GM18909 (cell line): ENCODE results near the gene SPPL2C.

Source experiments
- ATAC-seq: cut with Tn5 transposase; IDR thresholded peaks from one replicate; pipeline ENCODE4 v1.9.1; 2021; ENCODE audit warnings: mild to moderate bottlenecking; ENCODE audit not compliant: unreplicated experiment, poor library complexity

The SPPL2C gene

DNA sequence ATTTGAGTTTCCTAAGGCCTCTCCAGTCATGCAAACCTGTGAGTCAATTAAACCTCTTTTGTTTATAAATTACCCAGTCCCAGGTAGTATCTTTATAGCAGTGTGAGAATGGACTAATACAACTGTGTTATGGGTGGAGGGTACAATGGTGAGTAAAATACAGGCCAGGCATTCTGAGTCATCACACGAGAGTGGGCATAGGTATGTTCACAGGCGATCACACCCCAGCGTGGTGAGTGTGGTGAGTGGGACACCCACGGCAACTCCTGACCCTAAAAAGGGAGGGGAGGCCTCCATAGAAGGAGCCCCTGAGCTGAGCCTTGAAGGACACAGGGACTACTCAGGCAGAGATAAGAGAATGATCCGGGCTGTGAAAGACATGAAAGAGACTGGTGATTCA lies 27.0 kb downstream of the SPPL2C start:
- ATAC-seq, result no peak

DNA sequence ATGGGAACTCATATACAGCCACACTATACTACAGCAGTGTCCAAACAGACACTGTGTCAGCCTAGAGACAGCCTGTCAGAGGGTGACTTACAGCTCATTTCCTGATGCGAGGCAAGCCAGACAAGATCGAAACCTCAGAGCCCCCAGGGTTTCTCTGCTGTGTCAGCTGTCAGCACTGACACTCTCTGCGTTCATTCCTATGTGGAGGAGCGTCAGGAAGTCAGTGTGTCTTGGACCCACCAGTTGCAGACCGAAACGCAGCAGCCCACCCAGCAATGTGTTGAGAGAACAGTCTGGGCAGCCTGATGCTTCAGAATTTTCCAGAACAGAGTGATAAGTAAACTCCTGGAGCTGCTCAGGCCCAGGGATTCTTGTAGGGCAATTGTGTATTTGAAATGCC lies 29.0 kb downstream of the SPPL2C start:
- no peak for ATAC-seq

DNA sequence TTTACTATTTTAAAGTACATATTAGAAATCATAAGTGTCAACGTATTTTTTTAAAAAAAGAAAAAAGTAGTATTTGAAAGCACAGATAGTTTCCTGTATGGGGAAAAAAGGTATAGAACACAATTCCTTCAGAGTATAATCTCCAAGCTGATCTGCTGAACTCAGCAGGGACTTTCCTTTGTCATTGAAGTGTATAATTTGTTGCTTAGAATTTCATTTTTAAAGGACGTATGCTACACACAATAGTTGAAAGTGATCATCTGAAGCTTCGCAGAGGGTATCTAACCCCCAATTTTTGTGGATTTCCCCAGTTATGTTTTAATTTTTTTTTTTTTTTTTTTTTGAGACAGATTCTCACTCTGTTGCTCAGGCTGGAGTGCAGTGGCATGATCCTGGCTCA lies 29.5 kb downstream of the SPPL2C start:
- ATAC-seq, result no peak

DNA sequence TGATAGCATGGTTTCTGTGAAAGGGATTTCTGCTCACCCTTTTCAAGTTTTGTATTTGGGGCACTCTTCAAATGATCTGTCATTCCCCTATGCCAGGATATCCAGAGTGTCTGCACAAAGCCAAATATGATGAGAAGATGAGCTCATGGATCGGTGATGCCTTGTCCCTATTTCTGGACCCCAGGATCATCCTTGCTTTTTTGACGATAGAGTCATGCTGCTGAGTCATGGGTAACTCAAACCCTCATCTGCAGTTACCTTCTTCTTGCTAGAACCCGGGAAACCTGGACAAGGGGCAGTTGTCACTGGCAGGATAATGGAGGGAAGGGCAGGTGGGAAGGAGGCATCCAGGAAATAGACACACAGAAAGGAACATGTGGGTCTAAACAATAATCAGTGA lies 31.9 kb downstream of the SPPL2C start:
- ATAC-seq, result no peak

DNA sequence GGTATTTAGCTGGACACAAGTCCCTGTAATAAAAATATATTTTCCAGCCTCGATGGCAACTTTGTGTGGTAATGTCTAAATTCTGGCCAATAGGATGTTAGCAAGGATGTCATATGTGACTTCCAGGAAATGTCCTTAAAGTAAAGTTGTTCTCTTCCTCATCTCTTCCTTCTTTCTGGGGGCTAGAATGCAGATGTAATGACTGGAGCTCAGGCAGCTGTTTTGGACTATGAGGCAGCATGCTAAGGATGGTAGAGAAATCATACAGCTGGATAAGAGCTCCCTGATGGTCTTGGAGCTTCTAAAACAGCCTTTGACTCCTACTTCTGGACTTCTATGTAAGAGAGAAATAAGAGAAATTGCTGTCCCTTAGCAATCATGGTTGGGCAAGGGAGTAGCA lies 32.8 kb downstream of the SPPL2C start:
- ATAC-seq, result no peak

DNA sequence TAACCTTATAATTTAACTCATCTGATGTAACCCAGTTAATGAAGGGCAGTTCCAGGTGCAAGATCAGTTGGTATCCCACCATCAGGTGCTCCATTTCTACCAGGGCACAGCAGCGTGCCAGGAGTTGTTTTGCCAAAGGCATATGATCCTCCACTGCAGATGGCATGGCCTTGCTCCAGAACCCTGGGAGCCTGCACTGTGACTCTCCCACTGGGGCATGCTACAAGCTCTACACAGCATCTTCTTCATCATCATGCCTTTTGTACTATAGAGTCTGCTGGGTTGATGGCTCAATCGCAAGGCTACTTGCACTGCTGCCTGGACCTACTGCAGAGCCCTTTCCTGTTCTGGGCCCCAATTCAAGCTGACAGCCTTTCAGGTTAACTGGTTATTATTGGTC lies 38.4 kb downstream of the SPPL2C start:
- ATAC-seq, result no peak

- ATAC-seq, result no peak
Measured at GRCh38 chr17:45886852-45887251, 42.2 kb downstream of the SPPL2C start.

DNA sequence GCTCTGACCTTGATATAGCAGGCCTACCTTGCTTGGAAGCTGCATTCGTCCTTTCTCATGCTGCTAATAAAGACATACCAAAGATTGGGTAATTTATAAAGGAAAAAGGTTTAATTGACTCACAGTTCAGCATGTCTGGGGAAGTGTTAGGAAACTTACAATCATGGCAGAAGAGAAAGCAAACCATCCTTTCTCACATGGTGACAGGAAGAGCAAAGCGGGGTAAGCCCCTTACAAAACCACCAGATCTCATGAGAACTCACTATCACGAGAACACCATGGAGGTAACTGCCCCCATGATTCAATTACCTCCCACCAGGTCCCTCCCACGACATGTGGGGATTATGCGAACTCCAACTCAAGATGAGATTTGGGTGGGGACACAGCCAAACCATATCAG lies 43.7 kb downstream of the SPPL2C start:
- no peak for ATAC-seq

GRCh38 chr17:45889579-45889978 lies 44.9 kb downstream of the SPPL2C start:
- no peak for ATAC-seq

GRCh38 chr17:45893725-45894021 lies 49.0 kb downstream of the SPPL2C start:
- ATAC-seq, result no peak

GRCh38 chr17:45894022-45894784 lies 49.5 kb downstream of the SPPL2C start, which contains the start of gene MAPT:
TSS of gene MAPT (plus strand) at chr17:45894554. CDS start at chr17:45962338, 67,784 bp downstream.
- ATAC-seq, result peak; percentile 82

- no peak for ATAC-seq
Measured at GRCh38 chr17:45895304-45895968, 50.8 kb downstream of the SPPL2C start.

DNA sequence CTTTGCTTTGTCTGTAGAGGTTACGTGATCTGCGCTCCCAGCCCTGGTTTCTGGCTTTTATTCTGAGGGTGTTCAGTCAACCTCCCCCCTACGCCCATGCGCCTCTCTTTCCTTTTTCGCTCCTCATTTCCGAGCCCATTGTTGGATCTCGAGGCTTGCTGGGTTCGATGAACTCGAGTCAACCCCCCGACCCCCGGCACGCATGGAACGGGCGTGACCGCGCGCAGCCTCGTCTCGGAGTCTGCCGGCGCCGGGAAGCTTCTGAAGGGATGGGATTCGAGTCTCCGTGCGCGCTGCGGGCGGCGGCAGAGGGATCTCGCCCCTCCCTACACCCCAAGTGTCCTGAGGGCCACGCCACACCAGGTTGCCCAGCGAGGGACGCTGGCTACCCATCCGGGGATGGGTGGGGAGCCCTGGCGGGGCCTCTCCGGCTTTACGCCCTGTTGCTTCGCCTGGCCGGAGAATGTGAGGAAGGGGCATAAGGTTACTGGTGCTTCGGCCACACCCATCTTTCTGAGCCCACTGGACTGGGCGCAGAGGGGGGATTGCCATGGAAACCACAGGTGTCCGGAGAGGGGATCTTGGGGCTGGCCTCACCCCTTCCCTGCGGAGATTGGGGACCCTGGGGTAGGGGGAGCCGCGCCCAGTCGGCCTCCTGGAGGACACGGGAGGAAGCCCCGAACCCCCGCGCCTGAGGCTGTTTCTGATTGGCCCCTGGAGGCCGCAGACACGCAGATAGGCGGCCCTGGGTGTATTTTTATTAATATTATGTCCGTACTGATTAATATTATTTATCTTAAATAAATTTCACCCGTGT lies 51.5 kb downstream of the SPPL2C start:
- no peak for ATAC-seq
